IPS-18a (cell line): ENCODE measurements around the gene PRKCQ.
"Not testable (repeated sequence)": the region's sequence is repeated elsewhere in the genome, so short reads cannot be mapped to it uniquely, and the experiment has no call there.

ENCODE experiments used
- H3K27ac ChIP-seq: one replicate; pipeline ENCODE4 v1.5.1; 2013; ENCODE audit warnings: low read length
- H3K27me3 ChIP-seq: one replicate; pipeline ENCODE4 v1.6.1; 2013; ENCODE audit warnings: mild to moderate bottlenecking, low read length; ENCODE audit not compliant: control insufficient read depth, insufficient read depth
- H3K36me3 ChIP-seq: one replicate; pipeline ENCODE4 v1.6.1; 2013; ENCODE audit warnings: low read depth, low read length; ENCODE audit not compliant: control insufficient read depth
- H3K4me1 ChIP-seq: one replicate; pipeline ENCODE4 v1.6.1; 2013; ENCODE audit warnings: low read depth, low read length; ENCODE audit not compliant: control insufficient read depth
- H3K4me3 ChIP-seq: one replicate; pipeline ENCODE4 v1.5.1; 2013; ENCODE audit warnings: low read length
- H3K9ac ChIP-seq: one replicate; pipeline ENCODE4 v1.6.1; 2013; ENCODE audit warnings: mild to moderate bottlenecking, low read length, moderate library complexity
- H3K9me3 ChIP-seq: one replicate; pipeline ENCODE4 v1.6.1; 2013; ENCODE audit warnings: low read depth, low read length; ENCODE audit not compliant: control insufficient read depth

The PRKCQ gene

DNA sequence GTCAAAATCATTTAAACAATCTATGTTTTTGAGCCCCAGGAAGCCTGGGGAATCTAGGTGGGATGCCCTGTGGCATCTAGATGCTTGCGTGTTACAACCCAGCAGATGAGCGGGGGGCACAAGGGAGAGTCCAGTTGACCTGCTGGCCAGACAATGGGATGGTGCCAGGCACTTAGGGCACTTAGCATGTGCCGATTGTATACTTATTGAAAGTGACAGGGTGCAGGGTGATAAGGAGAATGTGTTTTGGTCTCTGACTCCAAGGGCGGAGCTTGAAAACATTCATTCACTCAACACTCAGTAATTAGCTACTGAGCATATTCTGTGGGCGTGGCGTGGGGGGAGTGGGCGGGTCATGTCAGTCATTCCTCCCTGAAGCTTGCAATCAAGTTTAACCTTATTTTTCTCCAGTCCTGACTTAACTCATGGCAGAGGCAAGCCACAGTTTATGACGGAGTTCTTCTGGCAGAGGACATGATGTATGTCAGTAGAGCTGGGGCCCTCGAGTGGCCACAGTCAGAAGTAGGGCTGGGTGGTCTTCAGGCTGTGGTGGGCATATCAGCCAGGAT is 115.1 kb downstream of the PRKCQ start:
- Histone ChIP-seq H3K27me3 (no peaks in the 10 kb centered on the region), H3K9me3 (no peaks in the 10 kb centered on the region), H3K4me3 (no peak overlapping the region), H3K36me3 (no peaks in the 10 kb centered on the region), H3K27ac (no peak overlapping the region), H3K4me1 (peaks cover 6% of the 10 kb centered on the region), H3K9ac (no peak overlapping the region)

- H3K4me3 ChIP-seq: no peak overlapping the region
- no peak overlapping the region for H3K9ac ChIP-seq
- H3K9me3 ChIP-seq: no peaks in the 10 kb centered on the region
- H3K36me3 ChIP-seq: no peaks in the 10 kb centered on the region
- peaks cover 6% of the 10 kb centered on the region for H3K4me1 ChIP-seq
- no peak overlapping the region for H3K27ac ChIP-seq
- H3K27me3 ChIP-seq: no peaks in the 10 kb centered on the region
Observed at GRCh38 chr10:6463366-6463765, 116.7 kb downstream of the PRKCQ start.

DNA sequence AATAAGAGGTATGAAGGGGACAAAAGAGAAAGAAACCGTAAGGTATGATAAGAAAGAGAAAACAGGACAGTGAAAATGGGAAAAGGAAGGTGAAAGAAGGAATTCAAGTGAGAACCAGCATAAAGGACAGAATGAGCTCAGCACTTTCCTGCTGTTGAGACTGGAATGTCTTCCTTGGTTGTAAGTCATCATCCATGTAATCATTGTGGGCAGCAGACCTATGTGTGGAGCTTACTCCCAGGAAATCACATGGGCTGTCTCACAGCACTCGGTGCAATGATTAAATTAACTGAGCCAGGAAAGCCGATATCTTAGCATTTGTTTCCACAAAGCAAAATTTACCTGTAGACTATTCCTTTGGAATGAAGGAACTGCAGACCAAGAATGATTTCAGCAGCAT is 118.1 kb downstream of the PRKCQ start:
- Histone ChIP-seq H3K4me3 (no peak overlapping the region), H3K9ac (no peak overlapping the region), H3K4me1 (peaks cover 6% of the 10 kb centered on the region), H3K9me3 (no peaks in the 10 kb centered on the region), H3K27me3 (no peaks in the 10 kb centered on the region), H3K36me3 (no peaks in the 10 kb centered on the region), H3K27ac (no peak overlapping the region)

DNA sequence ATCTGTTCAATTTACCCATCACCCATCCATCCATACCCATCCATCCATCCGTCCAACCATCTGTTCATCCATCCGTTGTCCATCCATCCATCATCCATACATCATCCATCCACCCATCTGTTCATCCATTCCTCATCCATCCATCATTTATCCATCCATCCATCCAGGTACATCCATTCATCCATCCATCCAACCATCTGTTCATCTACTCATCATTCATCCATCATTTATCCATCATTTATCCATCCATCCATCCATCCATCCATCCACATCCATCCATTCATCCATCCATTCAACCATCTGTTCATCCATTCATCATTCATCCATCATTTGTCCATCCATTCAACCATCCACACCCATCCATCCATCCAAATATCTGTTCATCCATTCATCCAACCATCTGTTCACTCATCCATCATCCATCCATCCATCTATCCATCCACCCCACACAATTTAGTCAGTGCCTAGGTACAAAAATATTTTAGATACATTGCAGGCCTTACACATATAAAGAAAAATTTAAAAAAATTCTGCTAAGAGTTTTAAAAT is 119.1 kb downstream of the PRKCQ start:
- H3K4me1 ChIP-seq: peaks cover 6% of the 10 kb centered on the region
- H3K4me3 ChIP-seq: no peak overlapping the region
- H3K9me3 ChIP-seq: no peaks in the 10 kb centered on the region
- no peak overlapping the region for H3K9ac ChIP-seq
- no peaks in the 10 kb centered on the region for H3K27me3 ChIP-seq
- peaks cover 3% of the 10 kb centered on the region for H3K36me3 ChIP-seq
- H3K27ac ChIP-seq: no peak overlapping the region

GRCh38 chr10:6458814-6459213 is 121.3 kb downstream of the PRKCQ start:
- H3K4me1 ChIP-seq: no peaks in the 10 kb centered on the region
- H3K9me3 ChIP-seq: no peaks in the 10 kb centered on the region
- no peak overlapping the region for H3K4me3 ChIP-seq
- H3K27me3 ChIP-seq: no peaks in the 10 kb centered on the region
- no peak overlapping the region for H3K9ac ChIP-seq
- peaks cover 6% of the 10 kb centered on the region for H3K36me3 ChIP-seq
- no peak overlapping the region for H3K27ac ChIP-seq

DNA sequence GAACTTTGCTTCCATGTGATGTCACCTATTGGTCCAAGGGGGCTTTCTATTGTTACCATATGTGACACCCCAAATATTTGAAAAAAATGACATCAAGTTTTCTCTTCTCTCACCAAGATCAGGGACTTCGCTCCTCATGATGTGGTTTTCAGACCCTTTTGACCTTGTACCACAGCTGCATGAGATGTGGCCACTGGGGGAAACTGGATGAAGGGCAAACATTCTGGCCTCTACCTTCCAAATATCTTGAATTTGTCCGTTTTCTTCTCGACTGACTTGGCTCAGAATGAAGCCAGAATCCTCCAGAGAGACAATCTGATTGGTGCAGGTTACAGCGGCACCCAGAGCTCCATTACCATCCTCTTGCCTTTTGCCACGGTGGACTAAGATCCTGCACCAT is 122.7 kb downstream of the PRKCQ start:
- no peak overlapping the region for H3K27ac ChIP-seq
- no peaks in the 10 kb centered on the region for H3K27me3 ChIP-seq
- no peaks in the 10 kb centered on the region for H3K9me3 ChIP-seq
- peaks cover 6% of the 10 kb centered on the region for H3K36me3 ChIP-seq
- H3K4me1 ChIP-seq: no peaks in the 10 kb centered on the region
- no peak overlapping the region for H3K4me3 ChIP-seq
- H3K9ac ChIP-seq: no peak overlapping the region

GRCh38 chr10:6456067-6456466 is 124.0 kb downstream of the PRKCQ start:
- H3K27me3 ChIP-seq: no peaks in the 10 kb centered on the region
- H3K27ac ChIP-seq: no peak overlapping the region
- no peaks in the 10 kb centered on the region for H3K4me1 ChIP-seq
- H3K9me3 ChIP-seq: no peaks in the 10 kb centered on the region
- H3K4me3 ChIP-seq: no peak overlapping the region
- no peak overlapping the region for H3K9ac ChIP-seq
- peaks cover 6% of the 10 kb centered on the region for H3K36me3 ChIP-seq

DNA sequence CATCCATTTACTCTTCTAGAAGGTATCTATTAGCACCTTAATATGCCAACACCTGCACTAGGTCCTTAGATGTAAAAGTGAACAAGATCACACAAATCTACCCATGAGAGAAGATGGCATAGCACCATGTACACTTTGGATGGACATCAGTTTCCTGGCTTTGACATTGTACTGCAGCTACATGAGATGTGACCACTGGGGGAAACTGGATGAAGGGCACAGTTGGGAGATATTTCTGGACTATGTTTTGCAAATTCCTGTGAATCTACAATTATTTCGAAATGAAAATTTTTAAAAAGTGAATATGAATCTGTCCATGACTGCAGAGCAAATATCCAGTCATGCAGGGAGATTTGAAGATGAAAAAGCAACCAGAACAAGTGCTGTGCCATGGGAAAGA is 124.5 kb downstream of the PRKCQ start:
- Histone ChIP-seq H3K4me3 (no peak overlapping the region), H3K27me3 (no peaks in the 10 kb centered on the region), H3K36me3 (peaks cover 6% of the 10 kb centered on the region)

DNA sequence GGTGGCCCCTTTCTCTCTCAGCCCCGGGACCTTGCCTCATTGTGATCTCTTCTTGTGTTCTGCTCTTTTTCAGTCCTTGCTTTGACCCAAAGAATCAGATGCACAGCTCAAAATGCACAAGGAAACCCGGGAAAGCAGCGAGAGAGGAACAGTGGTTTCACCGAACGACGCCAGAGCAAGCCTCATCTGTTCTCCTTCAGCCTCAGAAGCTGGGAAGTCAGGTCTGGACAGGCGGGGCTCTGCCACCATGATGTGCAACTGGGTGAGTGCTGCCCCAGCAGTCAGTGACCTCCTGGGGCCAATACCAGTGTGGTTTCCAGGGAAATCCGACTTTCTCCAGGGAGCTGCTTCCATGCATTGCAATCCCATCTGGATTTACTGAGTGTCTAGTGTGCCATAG is 133.4 kb downstream of the PRKCQ start:
- no peaks in the 10 kb centered on the region for H3K4me1 ChIP-seq
- no peaks in the 10 kb centered on the region for H3K27me3 ChIP-seq
- H3K36me3 ChIP-seq: no peaks in the 10 kb centered on the region
- H3K9me3 ChIP-seq: no peaks in the 10 kb centered on the region
- H3K4me3 ChIP-seq: no peak overlapping the region
- no peak overlapping the region for H3K27ac ChIP-seq
- no peak overlapping the region for H3K9ac ChIP-seq

More for the DNA sequence above, 124.5 kb downstream of the PRKCQ start:
- Histone ChIP-seq H3K27ac (no peak overlapping the region), H3K9me3 (no peaks in the 10 kb centered on the region), H3K9ac (no peak overlapping the region), H3K4me1 (no peaks in the 10 kb centered on the region)

- Histone ChIP-seq H3K4me1 (no peaks in the 10 kb centered on the region), H3K4me3 (no peak overlapping the region), H3K27me3 (no peaks in the 10 kb centered on the region), H3K36me3 (no peaks in the 10 kb centered on the region), H3K9me3 (no peaks in the 10 kb centered on the region), H3K9ac (no peak overlapping the region), H3K27ac (no peak overlapping the region)
Observed at GRCh38 chr10:6445671-6446316, 134.3 kb downstream of the PRKCQ start.

DNA sequence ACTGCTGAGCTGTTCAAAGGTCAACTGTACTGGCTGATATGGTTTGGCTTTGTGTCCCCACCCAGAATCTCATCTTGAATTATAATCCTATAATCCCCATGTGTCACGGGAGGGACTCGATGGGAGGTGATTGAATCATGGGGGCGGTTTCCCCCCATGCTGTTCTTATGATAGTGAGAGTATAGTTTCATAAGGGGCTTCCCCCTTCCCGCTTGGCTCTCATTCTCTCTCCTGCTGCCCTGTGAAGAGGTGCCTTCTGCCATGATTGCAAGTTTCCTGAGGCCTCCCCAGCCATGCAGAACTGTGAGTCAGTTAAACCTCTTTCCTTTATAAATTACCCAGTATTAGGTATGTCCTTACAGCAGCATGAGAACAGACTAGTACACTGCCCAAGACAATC is 140.2 kb downstream of the PRKCQ start:
- H3K27ac ChIP-seq, H3K9me3 ChIP-seq, H3K4me3 ChIP-seq, H3K9ac ChIP-seq, H3K4me1 ChIP-seq, H3K36me3 ChIP-seq, H3K27me3 ChIP-seq: not testable (repeated sequence)

- no peaks in the 10 kb centered on the region for H3K27me3 ChIP-seq
- H3K4me3 ChIP-seq: no peak overlapping the region
- no peaks in the 10 kb centered on the region for H3K9me3 ChIP-seq
- no peak overlapping the region for H3K27ac ChIP-seq
- no peaks in the 10 kb centered on the region for H3K4me1 ChIP-seq
- no peak overlapping the region for H3K9ac ChIP-seq
- H3K36me3 ChIP-seq: no peaks in the 10 kb centered on the region
Observed at GRCh38 chr10:6431861-6432260, 148.2 kb downstream of the PRKCQ start.
